K562 (cell line): ENCODE results near the gene INO80C. TPM values are rescaled to one million over a fixed set of nuclear protein-coding genes. Genes with fewer than 3 reads are reported as not detected.

Source experiments
- ATAC-seq: fragments of 200-7000 bp; cut with Tn5 transposase; 3 replicates; pipeline ENCODE4 v1.9.1; 2020; ENCODE audit warnings: moderate library complexity
- BruUV-seq: library from RNA; stranded (reverse); fragments of 400-500 nt; replicated peaks from 2 replicates; lab custom pipeline; 2021; lab: Mats Ljungman, UMichigan
- CTCF ChIA-PET: fragments of 300-600 bp; formaldehyde crosslinking; extraction: SDS; loops from one replicate; lab custom pipeline; 2021; ENCODE audit warnings: low intra/inter-chr PET ratio; lab: Yijun Ruan, JAX
- POLR2A ChIA-PET: fragments of 300-600, 350-650 bp; sonication (Branson Sonifier 250); formaldehyde crosslinking; extraction: SDS; loops from one replicate; lab custom pipeline; 2021; ENCODE audit warnings: antibody characterized with exemption, inconsistent platforms; lab: Yijun Ruan, JAX
- DNase-seq, 4 experiments: peaks; one replicate each; pipeline versions ENCODE4 v3.0.0 to v3.0.0-alpha.2; 2011 to 2018; ENCODE audit warnings: low spot score in 3 of 4, mixed read lengths in 3 of 4; ENCODE audit errors: extremely low read depth in 1 of 4
- FAIRE-seq: peaks from 2 replicates; lab custom pipeline; 2011; peaks lifted over from hg19 to GRCh38; lab: Jason Lieb, UNC
- H2AFZ ChIP-seq: 2 replicates; pipeline ENCODE4 v1.6.0; 2011; ENCODE audit warnings: low read depth, low read length, control low read depth, inconsistent platforms
- H3K27ac ChIP-seq: fragments of 200-600 bp; 3 replicates; pipeline ENCODE4 v1.8.0; 2011; ENCODE audit warnings: low read depth, mild to moderate bottlenecking, control low read depth, inconsistent platforms, low read length, moderate library complexity, mixed read lengths; ENCODE audit errors: extremely low read depth
- H3K27me3 ChIP-seq, 2 experiments: fragments of 300-600 bp in 1 of 2; 2 replicates in 1 of 2; 3 replicates in 1 of 2; pipeline versions ENCODE4 v1.6.0 to v1.8.0; 2011; ENCODE audit warnings: inconsistent platforms in 2 of 2, low read length in 2 of 2, mild to moderate bottlenecking in 1 of 2, mixed read lengths in 1 of 2, moderate library complexity in 1 of 2; ENCODE audit not compliant: control insufficient read depth in 2 of 2, insufficient read depth in 2 of 2
- H3K36me3 ChIP-seq: fragments of 300-600 bp; 3 replicates; pipeline ENCODE4 v1.8.0; 2011; ENCODE audit warnings: mild to moderate bottlenecking, low read length, inconsistent platforms; ENCODE audit not compliant: control insufficient read depth, insufficient read depth
- H3K4me1 ChIP-seq, 2 experiments: fragments of 200-600 bp in 1 of 2; replicated peaks in 1 of 2; 2 replicates in 1 of 2; 3 replicates in 1 of 2; pipeline versions ENCODE4 v1.5.1 to v1.8.0; 2011; ENCODE audit warnings: inconsistent platforms in 2 of 2, low read length in 2 of 2, mild to moderate bottlenecking in 1 of 2, mixed read lengths in 1 of 2, moderate library complexity in 1 of 2; ENCODE audit not compliant: control insufficient read depth in 2 of 2, insufficient read depth in 2 of 2
- H3K4me2 ChIP-seq: 2 replicates; pipeline ENCODE4 v1.6.1; 2011; ENCODE audit warnings: low read length, control low read depth, inconsistent platforms, mixed read lengths; ENCODE audit not compliant: insufficient read depth
- H3K4me3 ChIP-seq: fragments of 200-600 bp; sonication (generic), shearing (Covaris generic); 2 replicates; pipeline ENCODE4 v1.5.1; 2016; ENCODE audit warnings: control low read depth, inconsistent platforms
- H3K79me2 ChIP-seq: fragments of 200-600 bp; 3 replicates; pipeline ENCODE4 v1.8.0; 2011; ENCODE audit warnings: low read length, inconsistent platforms; ENCODE audit not compliant: control insufficient read depth, insufficient read depth
- H3K9ac ChIP-seq, 2 experiments: 2 replicates each; pipeline versions ENCODE4 v1.6.0 to v1.6.1; 2011; ENCODE audit warnings: low read depth in 2 of 2, low read length in 2 of 2, control low read depth in 1 of 2, inconsistent platforms in 1 of 2, mild to moderate bottlenecking in 1 of 2, mixed read lengths in 1 of 2; ENCODE audit not compliant: insufficient read depth in 1 of 2
- H3K9me1 ChIP-seq: one replicate; pipeline ENCODE4 v1.6.0; 2011; ENCODE audit warnings: inconsistent platforms, mild to moderate bottlenecking, low read length, moderate library complexity; ENCODE audit not compliant: control insufficient read depth, insufficient read depth
- H3K9me3 ChIP-seq: replicated peaks from 2 replicates; pipeline ENCODE4 v1.5.1; 2011; ENCODE audit warnings: low read depth, low read length, inconsistent platforms; ENCODE audit not compliant: control insufficient read depth, insufficient read depth
- H4K20me1 ChIP-seq: replicated peaks from 2 replicates; pipeline ENCODE4 v1.6.1; 2011; ENCODE audit warnings: low read length, inconsistent platforms, mixed read lengths; ENCODE audit not compliant: control insufficient read depth, insufficient read depth
- ETV1 ChIP-seq: fragments of 450-650 bp; conservative IDR thresholded peaks from 2 replicates; pipeline ENCODE4 v1.6.1; 2016; ENCODE audit warnings: missing genetic modification characterization, control low read depth, low read depth, missing compliant biosample characterization
- HDAC1 ChIP-seq, 2 experiments: fragments of 450-650 bp; IDR thresholded peaks; 2 replicates each; pipeline ENCODE4 v1.6.1; 2016 to 2017; ENCODE audit warnings: inconsistent platforms in 1 of 2, mild to moderate bottlenecking in 1 of 2, moderate library complexity in 1 of 2
- HDAC2 ChIP-seq: fragments of 450-650 bp; IDR thresholded peaks from 2 replicates; pipeline ENCODE4 v1.6.1; 2016; ENCODE audit warnings: mild to moderate bottlenecking
- MTA1 ChIP-seq: fragments of 450-650 bp; IDR thresholded peaks from 2 replicates; pipeline ENCODE4 v1.6.1; 2017; ENCODE audit warnings: borderline replicate concordance
- NCOR1 ChIP-seq: fragments of 450-650 bp; IDR thresholded peaks from 2 replicates; pipeline ENCODE4 v1.6.1; 2016; ENCODE audit warnings: mild to moderate bottlenecking, moderate library complexity
- SMARCA4 ChIP-seq: fragments of 450-650 bp; IDR thresholded peaks from 2 replicates; pipeline ENCODE4 v1.6.1; 2016
- TOE1 ChIP-seq, 2 experiments: fragments of 450-650 bp in 1 of 2; sonication (generic) in 1 of 2; formaldehyde crosslinking in 1 of 2; IDR thresholded peaks; 2 replicates each; pipeline versions ENCODE4 v1.7.1 to v1.8.0; 2016 to 2022; ENCODE audit warnings: borderline replicate concordance in 2 of 2, mild to moderate bottlenecking in 2 of 2, antibody characterized with exemption in 1 of 2, inconsistent platforms in 1 of 2, low read depth in 1 of 2, missing genetic modification reagents in 1 of 2, moderate library complexity in 1 of 2
- WGBS: fragments of 100-300 bp; shearing (Covaris generic); methylation state at CpG from one replicate; pipeline ENCODE4 v1.1.6; 2016; ENCODE audit warnings: low coverage, mixed read lengths; ENCODE audit not compliant: insufficient coverage; ENCODE audit errors: missing lambda C conversion rate; 5-methylcytosine and 5-hydroxymethylcytosine counted together
- in situ Hi-C: fragments of 300-500 bp; cut with MboI; formaldehyde crosslinking; loops from 4 replicates; pipeline ENCODE4 v1.15.0; 2018; ENCODE audit warnings: inconsistent platforms, mixed read lengths
- intact Hi-C: fragments of 100-400 bp; cut with micrococcal nuclease; formaldehyde crosslinking; loops from 2 replicates; pipeline ENCODE4 v1.14.2; 2022
- polyA plus RNA-seq, 8 experiments: library from polyadenylated mRNA; depleted of rRNA in 4 of 8; stranded (reverse) in 5 of 8; unstranded in 3 of 8; fragments of >200 nt; fragmentation: Nextera tagmentation in 2 of 8; fragmentation: Illumina TruSeq in 1 of 8; extraction: Ambion mirVana in 2 of 8; extraction: Trizol in 1 of 8; gene quantifications; 2 replicates each; pipeline versions ENCODE4 v1.2.1 to v1.2.3, GENCODE V29; 2011 to 2014; ENCODE audit warnings: inconsistent platforms in 1 of 8, missing spikeins in 1 of 8
- total RNA-seq, 7 experiments: library from RNA; depleted of rRNA in 6 of 7; stranded (reverse); fragments of >200 nt in 6 of 7; fragmentation: Illumina TruSeq in 2 of 7; extraction: Trizol in 2 of 7; gene quantifications; 2 replicates each; pipeline versions ENCODE4 v1.2.1 to v1.2.3, GENCODE V29; 2011 to 2021; ENCODE audit warnings: low replicate concordance in 1 of 7
- TF ChIP-seq, protein P1 (sequence below), 2 experiments: fragments of 150-350 bp in 1 of 2; IDR thresholded peaks; 2 replicates each; pipeline ENCODE4 v1.6.1; 2012 to 2016; ENCODE audit warnings: low read depth in 2 of 2, low read length in 2 of 2, mild to moderate bottlenecking in 1 of 2, moderate library complexity in 1 of 2

The INO80C gene
- total and polyA plus RNA-seq, 9 of the 15 experiments (the other 6 are each of a cell fraction or from before 2014, with no cell fraction given), result 14.3 to 53.3 (median 46.6) TPM

DNA sequence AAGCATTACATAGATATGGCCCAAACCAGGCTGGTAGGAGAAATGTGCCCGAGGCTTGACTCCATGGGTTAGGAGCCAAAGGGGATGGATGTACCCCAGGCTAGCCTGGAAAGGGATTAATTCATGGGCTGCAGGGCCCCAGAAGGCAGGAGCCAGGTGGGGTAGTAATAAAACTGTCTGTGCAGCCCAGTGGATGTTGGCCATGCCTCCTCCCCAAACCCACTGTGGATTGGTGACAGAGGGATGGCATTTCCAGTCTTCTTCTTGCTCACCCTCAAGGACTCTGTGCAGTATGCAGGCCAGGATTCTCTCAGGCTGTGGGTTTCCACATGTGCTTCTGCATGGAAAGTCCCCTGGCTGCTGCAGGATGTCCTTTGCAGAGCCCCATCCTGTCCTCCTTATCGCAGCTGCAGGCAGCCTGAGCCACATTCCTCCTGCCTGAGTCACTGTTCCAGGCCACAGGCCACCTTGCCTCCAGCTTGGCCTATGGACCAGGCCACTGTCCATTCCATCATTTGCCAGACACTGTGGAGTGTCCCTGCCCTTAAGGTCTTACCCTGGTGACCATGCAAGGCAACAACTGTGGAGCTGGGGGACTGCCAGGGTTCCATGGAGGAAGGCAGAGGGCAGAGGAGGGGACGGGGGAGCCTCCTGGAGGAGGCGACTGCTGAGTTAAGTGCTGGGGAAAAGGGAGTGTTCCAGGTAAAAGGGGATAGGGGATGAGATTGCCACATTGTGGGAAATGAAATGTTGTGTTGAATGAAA, 38.9 kb downstream of the INO80C start:
- CTCF ChIA-PET, result interaction anchor here (1.1 kb wide), 1 partner anchor 19 kb away, joined by 3 read pairs; no protein-coding TSS in a partner anchor
- Histone ChIP-seq H4K20me1 (no peaks in the 10 kb centered on the region), H3K4me2 (peak overlapping the region; percentile 25; the same call in 1 of the 2 replicates), H3K4me3 (no peak overlapping the region), H3K9ac (0 out of 4 replicates have a peak overlapping the region, but pooled peaks of 1 of the 2 experiments have one; percentile 6), H3K27ac (0 out of 3 replicates have a peak overlapping the region, but pooled peaks have one; percentile 27), H3K9me1 (no peaks in the 10 kb centered on the region), H3K36me3 (no peaks in the 10 kb centered on the region), H3K9me3 (no peaks in the 10 kb centered on the region), H3K79me2 (no peaks in the 10 kb centered on the region), H2AFZ (no peak overlapping the region), H3K27me3 (no peaks in the 10 kb centered on the region), H3K4me1 (peaks cover 18 to 53% of the 10 kb centered on the region in 2 experiments)
- intact Hi-C loops (no loop called here), in situ Hi-C loops (no loop called here)
- peak; percentile 95 for ATAC-seq
- peak; percentile 98 for FAIRE-seq
- peak; percentile 79 to 94 (median 86) for DNase-seq
- BruUV-seq, result no TSS peak
- POLR2A ChIA-PET, result interaction anchor here (0.6 kb wide), 1 partner anchor 28 kb away, joined by 4 read pairs; no protein-coding TSS in a partner anchor
- 0% methylated on average over 4 of the region's 4 CpGs for WGBS
- TF ChIP-seq HDAC2, result peak; percentile 96
- TF ChIP-seq NCOR1, result peak; percentile 87
- TF ChIP-seq TOE1 (IDR thresholded peaks at IDR 0.05; ENCODE audit: borderline replicate concordance), result 0 out of 2 replicates have a peak, but pooled peaks have one; percentile 36
- no peak for TF ChIP-seq TOE1 (CRISPR knock-in tag; IDR thresholded peaks at IDR 0.05; ENCODE audit: borderline replicate concordance, low read depth)
- TF ChIP-seq HDAC1 (IDR thresholded peaks at IDR 0.05), result peak in 1 of 2 experiments; percentile 97; a peak in 2 of 4 replicates
- TF ChIP-seq, protein P1, sequence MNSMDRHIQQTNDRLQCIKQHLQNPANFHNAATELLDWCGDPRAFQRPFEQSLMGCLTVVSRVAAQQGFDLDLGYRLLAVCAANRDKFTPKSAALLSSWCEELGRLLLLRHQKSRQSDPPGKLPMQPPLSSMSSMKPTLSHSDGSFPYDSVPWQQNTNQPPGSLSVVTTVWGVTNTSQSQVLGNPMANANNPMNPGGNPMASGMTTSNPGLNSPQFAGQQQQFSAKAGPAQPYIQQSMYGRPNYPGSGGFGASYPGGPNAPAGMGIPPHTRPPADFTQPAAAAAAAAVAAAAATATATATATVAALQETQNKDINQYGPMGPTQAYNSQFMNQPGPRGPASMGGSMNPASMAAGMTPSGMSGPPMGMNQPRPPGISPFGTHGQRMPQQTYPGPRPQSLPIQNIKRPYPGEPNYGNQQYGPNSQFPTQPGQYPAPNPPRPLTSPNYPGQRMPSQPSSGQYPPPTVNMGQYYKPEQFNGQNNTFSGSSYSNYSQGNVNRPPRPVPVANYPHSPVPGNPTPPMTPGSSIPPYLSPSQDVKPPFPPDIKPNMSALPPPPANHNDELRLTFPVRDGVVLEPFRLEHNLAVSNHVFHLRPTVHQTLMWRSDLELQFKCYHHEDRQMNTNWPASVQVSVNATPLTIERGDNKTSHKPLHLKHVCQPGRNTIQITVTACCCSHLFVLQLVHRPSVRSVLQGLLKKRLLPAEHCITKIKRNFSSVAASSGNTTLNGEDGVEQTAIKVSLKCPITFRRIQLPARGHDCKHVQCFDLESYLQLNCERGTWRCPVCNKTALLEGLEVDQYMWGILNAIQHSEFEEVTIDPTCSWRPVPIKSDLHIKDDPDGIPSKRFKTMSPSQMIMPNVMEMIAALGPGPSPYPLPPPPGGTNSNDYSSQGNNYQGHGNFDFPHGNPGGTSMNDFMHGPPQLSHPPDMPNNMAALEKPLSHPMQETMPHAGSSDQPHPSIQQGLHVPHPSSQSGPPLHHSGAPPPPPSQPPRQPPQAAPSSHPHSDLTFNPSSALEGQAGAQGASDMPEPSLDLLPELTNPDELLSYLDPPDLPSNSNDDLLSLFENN (IDR thresholded peaks at IDR 0.05; ENCODE audit: low read depth in 2 of 2, low read length in 2 of 2), result peak in 1 of 2 experiments; percentile 82; a peak in 2 of 4 replicates
- peak; percentile 48; the same call in 1 of the 2 replicates for TF ChIP-seq MTA1
- TF ChIP-seq ETV1 (tag), result peak; percentile 44; the same call in 1 of the 2 replicates
- TF ChIP-seq SMARCA4, result peak; percentile 98
